Neural cell (in vitro differentiated cells): Measurements from ENCODE around the gene CPLX1.

Source experiments
- POLR2AphosphoS5 ChIP-seq: IDR thresholded peaks from 2 replicates; pipeline ENCODE4 v1.6.1; 2012
- RAD21 ChIP-seq: fragments of 450-650 bp; conservative IDR thresholded peaks from 2 replicates; pipeline ENCODE4 v1.6.1; 2014; ENCODE audit warnings: antibody characterized with exemption, mild to moderate bottlenecking, moderate library complexity
- TF ChIP-seq, protein P1 (sequence below): fragments of 450-650 bp; IDR thresholded peaks from 2 replicates; pipeline ENCODE4 v1.5.1; 2014; ENCODE audit warnings: antibody characterized with exemption, mild to moderate bottlenecking, moderate library complexity; ENCODE audit not compliant: poor library complexity, severe bottlenecking

DNA sequence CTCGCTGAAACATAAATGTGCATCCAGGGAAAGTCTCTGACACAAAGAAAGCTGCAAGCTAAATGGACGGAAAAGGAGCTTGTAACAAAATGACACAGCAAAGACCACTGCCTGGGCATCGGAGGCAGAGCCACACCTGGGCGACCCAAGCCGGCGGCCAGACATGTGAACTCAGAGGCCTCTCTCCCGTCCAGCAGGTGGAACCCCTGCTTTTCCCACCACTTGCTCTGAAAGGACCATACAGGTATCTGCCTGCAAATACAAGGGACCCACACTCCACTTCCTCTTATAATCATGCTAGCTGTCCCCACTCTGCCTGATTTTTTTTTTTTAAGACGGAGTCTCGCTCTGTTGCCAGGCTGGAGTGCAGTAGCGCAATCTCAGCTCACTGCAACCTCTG lies 12.0 kb downstream of the CPLX1 start:
- TF ChIP-seq RAD21 = no peak
- TF ChIP-seq, protein P1, sequence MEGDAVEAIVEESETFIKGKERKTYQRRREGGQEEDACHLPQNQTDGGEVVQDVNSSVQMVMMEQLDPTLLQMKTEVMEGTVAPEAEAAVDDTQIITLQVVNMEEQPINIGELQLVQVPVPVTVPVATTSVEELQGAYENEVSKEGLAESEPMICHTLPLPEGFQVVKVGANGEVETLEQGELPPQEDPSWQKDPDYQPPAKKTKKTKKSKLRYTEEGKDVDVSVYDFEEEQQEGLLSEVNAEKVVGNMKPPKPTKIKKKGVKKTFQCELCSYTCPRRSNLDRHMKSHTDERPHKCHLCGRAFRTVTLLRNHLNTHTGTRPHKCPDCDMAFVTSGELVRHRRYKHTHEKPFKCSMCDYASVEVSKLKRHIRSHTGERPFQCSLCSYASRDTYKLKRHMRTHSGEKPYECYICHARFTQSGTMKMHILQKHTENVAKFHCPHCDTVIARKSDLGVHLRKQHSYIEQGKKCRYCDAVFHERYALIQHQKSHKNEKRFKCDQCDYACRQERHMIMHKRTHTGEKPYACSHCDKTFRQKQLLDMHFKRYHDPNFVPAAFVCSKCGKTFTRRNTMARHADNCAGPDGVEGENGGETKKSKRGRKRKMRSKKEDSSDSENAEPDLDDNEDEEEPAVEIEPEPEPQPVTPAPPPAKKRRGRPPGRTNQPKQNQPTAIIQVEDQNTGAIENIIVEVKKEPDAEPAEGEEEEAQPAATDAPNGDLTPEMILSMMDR = no peak
- TF ChIP-seq POLR2AphosphoS5 = no peak
